ENCODE data around the gene ZFR2. TPM values are rescaled to one million over a fixed set of nuclear protein-coding genes. Genes with fewer than 3 reads are reported as not detected.

Gene ZFR2
- total and polyA plus RNA-seq, 4 donors = not detected

DNA sequence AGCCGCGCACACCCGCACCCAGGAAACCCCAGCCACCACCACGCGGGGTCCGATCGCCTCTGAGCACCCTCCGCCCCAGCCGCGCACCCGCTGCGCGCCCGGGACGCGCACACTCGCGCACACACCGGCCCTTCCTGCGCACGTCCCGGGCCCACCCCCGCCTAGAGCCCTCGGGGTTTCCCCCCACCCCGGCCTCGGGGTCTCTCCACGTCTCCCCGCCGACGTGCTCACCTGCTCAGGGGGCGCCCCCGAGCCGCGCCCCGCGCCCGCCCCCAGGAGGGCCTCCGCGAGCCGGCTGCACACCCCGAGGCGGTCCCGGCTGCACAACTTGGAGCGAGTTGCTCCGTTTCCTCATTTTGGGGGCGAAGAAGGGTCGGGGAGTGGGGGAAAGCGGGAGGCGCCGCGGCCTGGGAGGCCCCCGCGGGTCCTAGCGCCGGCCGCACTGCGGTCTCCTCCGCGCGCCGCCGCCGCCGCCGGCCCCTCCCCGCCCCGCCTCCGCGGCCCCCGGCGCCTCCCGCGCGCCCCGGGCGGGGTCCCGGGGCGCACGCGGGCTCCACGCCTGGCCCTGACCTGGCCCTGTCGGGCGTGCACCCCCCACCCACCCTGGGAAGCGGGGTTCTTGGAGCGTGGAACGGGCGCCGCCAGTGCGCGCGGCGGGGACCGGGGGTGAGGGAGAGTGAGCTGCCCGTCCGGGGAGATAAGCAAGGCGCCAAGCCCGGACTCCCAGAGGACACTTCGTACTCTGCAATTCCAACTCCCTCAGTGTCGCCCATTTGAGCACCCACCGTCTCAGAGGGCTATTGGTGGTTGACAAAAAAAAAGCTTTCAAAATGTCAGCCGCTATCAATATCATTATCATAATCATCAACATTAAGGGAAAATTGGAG, 82.7 kb downstream of the ZFR2 start, which contains the start of gene MATK:
Gene MATK, minus strand, starts transcription at position 444 of the 887 bp plus-strand sequence. CDS start 1,246 bp downstream, outside the sequence.
- H3K27ac ChIP-seq (ENCODE audit: low read depth in 1 of 2, low read length in 2 of 2) = no peak within 1 kb of the TSS
- WGBS = 8% methylated on average over 101 of the region's 101 CpGs
- H3K4me3 ChIP-seq (ENCODE audit: low read depth in 1 of 3, low read length in 3 of 3) = peak within 1 kb of the TSS in 1 of 3 donors; percentile 40

DNA sequence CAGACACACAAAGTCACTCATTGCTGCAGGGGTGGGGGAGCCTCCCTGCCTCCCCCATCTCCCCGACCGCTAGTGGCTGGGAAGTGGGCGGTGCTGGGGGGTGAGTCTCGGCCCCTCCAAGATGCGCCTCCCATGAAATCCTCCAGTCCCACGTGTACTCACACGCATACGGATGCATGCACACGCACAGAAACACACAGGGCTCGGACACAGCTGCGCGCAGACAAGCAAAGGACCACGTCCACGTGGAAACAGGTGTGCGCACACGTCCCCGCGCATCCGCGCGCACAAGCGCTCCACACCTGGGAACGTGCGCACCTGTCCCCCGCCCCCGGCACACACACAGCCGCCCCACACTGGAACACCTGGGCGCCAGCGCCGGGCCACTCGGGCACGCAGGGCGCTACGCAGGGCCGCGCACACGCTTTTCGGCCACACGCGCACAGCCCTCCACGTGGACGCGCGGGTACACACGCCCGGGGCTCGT, 83.3 kb downstream of the ZFR2 start:
- Histone ChIP-seq H3K36me3 (ENCODE audit: control insufficient read depth in 4 of 4, insufficient read depth in 3 of 4, low read depth in 1 of 4, low read length in 3 of 4) (peaks cover 0 to 1% (median 0%) of the 10 kb centered on the region in 4 donors), H3K4me1 (ENCODE audit: control insufficient read depth in 4 of 4, insufficient read depth in 4 of 4, low read length in 3 of 4) (peaks cover 0 to 7% (median 1%) of the 10 kb centered on the region in 4 donors), H3K4me3 (ENCODE audit: low read depth in 1 of 3, low read length in 3 of 3) (peak overlapping the region in 1 of 3 donors; percentile 40), H3K27ac (ENCODE audit: low read depth in 1 of 2, low read length in 2 of 2) (no peak overlapping the region), H3K9ac (ENCODE audit: low read depth in 1 of 2, low read length in 2 of 2) (no peak overlapping the region), H3K27me3 (ENCODE audit: control insufficient read depth in 4 of 4, insufficient read depth in 4 of 4, low read length in 3 of 4) (peaks cover 0 to 15% (median under 1%) of the 10 kb centered on the region in 4 donors), H3K9me3 (ENCODE audit: control insufficient read depth in 4 of 4, low read length in 3 of 4) (peaks cover 10 to 15% (median 14%) of the 10 kb centered on the region in 4 donors)
- 2% methylated on average over 47 of the region's 47 CpGs for WGBS
- DNase-seq (ENCODE audit: low spot score) = no peak
- TF ChIP-seq TAF1 (conservative IDR thresholded peaks at IDR 0.05) (no peak), REST (IDR thresholded peaks at IDR 0.05) (no peak), ZBTB33 (IDR thresholded peaks at IDR 0.05) (no peak), HNF4A (conservative IDR thresholded peaks at IDR 0.05) (no peak), RXRA (IDR thresholded peaks at IDR 0.05) (no peak), GABPA (IDR thresholded peaks at IDR 0.05 in 1 of 2, conservative IDR thresholded peaks at IDR 0.05 in 1 of 2) (no peak), MAX (IDR thresholded peaks at IDR 0.05) (no peak), RAD21 (IDR thresholded peaks at IDR 0.05) (no peak)
- TF ChIP-seq, protein P1, sequence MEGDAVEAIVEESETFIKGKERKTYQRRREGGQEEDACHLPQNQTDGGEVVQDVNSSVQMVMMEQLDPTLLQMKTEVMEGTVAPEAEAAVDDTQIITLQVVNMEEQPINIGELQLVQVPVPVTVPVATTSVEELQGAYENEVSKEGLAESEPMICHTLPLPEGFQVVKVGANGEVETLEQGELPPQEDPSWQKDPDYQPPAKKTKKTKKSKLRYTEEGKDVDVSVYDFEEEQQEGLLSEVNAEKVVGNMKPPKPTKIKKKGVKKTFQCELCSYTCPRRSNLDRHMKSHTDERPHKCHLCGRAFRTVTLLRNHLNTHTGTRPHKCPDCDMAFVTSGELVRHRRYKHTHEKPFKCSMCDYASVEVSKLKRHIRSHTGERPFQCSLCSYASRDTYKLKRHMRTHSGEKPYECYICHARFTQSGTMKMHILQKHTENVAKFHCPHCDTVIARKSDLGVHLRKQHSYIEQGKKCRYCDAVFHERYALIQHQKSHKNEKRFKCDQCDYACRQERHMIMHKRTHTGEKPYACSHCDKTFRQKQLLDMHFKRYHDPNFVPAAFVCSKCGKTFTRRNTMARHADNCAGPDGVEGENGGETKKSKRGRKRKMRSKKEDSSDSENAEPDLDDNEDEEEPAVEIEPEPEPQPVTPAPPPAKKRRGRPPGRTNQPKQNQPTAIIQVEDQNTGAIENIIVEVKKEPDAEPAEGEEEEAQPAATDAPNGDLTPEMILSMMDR (IDR thresholded peaks at IDR 0.05; ENCODE audit: low read depth, low read length, missing input control) = no peak

More for the DNA sequence above, 82.7 kb downstream of the ZFR2 start, which contains the start of gene MATK:
- Histone ChIP-seq H3K36me3 (ENCODE audit: control insufficient read depth in 4 of 4, insufficient read depth in 3 of 4, low read depth in 1 of 4, low read length in 3 of 4) (peaks cover 0 to 1% (median 0%) of the 10 kb centered on the region in 4 donors), H3K4me1 (ENCODE audit: control insufficient read depth in 4 of 4, insufficient read depth in 4 of 4, low read length in 3 of 4) (peaks cover 0 to 7% (median 1%) of the 10 kb centered on the region in 4 donors), H3K27me3 (ENCODE audit: control insufficient read depth in 4 of 4, insufficient read depth in 4 of 4, low read length in 3 of 4) (peaks cover 0 to 15% (median under 1%) of the 10 kb centered on the region in 4 donors), H3K9me3 (ENCODE audit: control insufficient read depth in 4 of 4, low read length in 3 of 4) (peaks cover 10 to 13% (median 13%) of the 10 kb centered on the region in 4 donors), H3K9ac (ENCODE audit: low read depth in 1 of 2, low read length in 2 of 2) (no peak within 1 kb of the TSS)
- TF ChIP-seq, protein P2, sequence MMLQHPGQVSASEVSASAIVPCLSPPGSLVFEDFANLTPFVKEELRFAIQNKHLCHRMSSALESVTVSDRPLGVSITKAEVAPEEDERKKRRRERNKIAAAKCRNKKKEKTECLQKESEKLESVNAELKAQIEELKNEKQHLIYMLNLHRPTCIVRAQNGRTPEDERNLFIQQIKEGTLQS (IDR thresholded peaks at IDR 0.05) = no peak
- TF ChIP-seq YY1 (IDR thresholded peaks at IDR 0.05) (no peak), HNF4A (conservative IDR thresholded peaks at IDR 0.05) (no peak), RXRA (IDR thresholded peaks at IDR 0.05) (no peak), NR2F2 (IDR thresholded peaks at IDR 0.05) (no peak), HNF4G (IDR thresholded peaks at IDR 0.05) (no peak), REST (IDR thresholded peaks at IDR 0.05) (no peak), GABPA (IDR thresholded peaks at IDR 0.05 in 1 of 2, conservative IDR thresholded peaks at IDR 0.05 in 1 of 2) (no peak), EGR1 (IDR thresholded peaks at IDR 0.05; ENCODE audit: low read depth in 2 of 2) (no peak)
- DNase-seq (ENCODE audit: low spot score) = no peak
